Gastrocnemius medialis (tissue), 4 donors: ENCODE measurements around the gene SLC39A6. TPM values are rescaled to one million over a fixed set of nuclear protein-coding genes. Genes with fewer than 3 reads are reported as not detected.
A peak's percentile ranks its signal among the peaks of the same experiment; 100 is the strongest.

ENCODE experiments used
- ATAC-seq, 2 donors: fragments of 150-250 bp; one replicate each; pipeline ENCODE4 v1.9.1; 2016
- DNase-seq, 2 donors: peaks; one replicate each; pipeline ENCODE4 v3.0.0-alpha.2; 2019
- H3K27ac ChIP-seq, 4 donors: fragments of 200-600 bp; sonication (generic); 1 replicate in 1 of 4; 2 replicates in 3 of 4; pipeline ENCODE4 v1.5.1; 2016 to 2018; ENCODE audit warnings: mild to moderate bottlenecking in 2 of 4, moderate library complexity in 1 of 4
- H3K27me3 ChIP-seq, 3 donors: fragments of 200-600 bp; sonication (generic) in 2 of 3; 1 replicate in 1 of 3; 2 replicates in 2 of 3; pipeline versions ENCODE4 v1.5.1 to v1.6.0; 2016 to 2019; ENCODE audit warnings: mild to moderate bottlenecking in 1 of 3, moderate library complexity in 1 of 3
- H3K36me3 ChIP-seq, 2 donors: fragments of 200-600 bp; sonication (generic) in 1 of 2; one replicate each; pipeline ENCODE4 v1.5.1; 2017 to 2018
- H3K4me1 ChIP-seq, 2 donors: fragments of 200-600 bp; sonication (generic) in 1 of 2; one replicate each; pipeline ENCODE4 v1.5.1; 2016 to 2017; ENCODE audit warnings: mild to moderate bottlenecking in 2 of 2
- H3K4me3 ChIP-seq, 4 donors: fragments of 200-600 bp; sonication (generic) in 3 of 4; 1 replicate in 1 of 4; 2 replicates in 3 of 4; pipeline ENCODE4 v1.5.1; 2016 to 2019; ENCODE audit warnings: mild to moderate bottlenecking in 2 of 4
- H3K9me3 ChIP-seq, 3 donors: fragments of 200-600 bp; sonication (generic) in 2 of 3; 1 replicate in 1 of 3; 2 replicates in 2 of 3; pipeline ENCODE4 v1.5.1; 2016 to 2019
- CTCF ChIP-seq, 5 experiments: fragments of 450-650 bp in 3 of 5; fragments of 200-600 bp in 2 of 5; sonication (generic) in 2 of 5; IDR thresholded peaks in 4 of 5; conservative IDR thresholded peaks in 1 of 5; 1 replicate in 4 of 5; 2 replicates in 1 of 5; pipeline ENCODE4 v1.5.1; 2016 to 2019; ENCODE audit warnings: antibody characterized with exemption in 5 of 5, mild to moderate bottlenecking in 3 of 5, moderate library complexity in 3 of 5
- POLR2A ChIP-seq, 2 donors: fragments of 450-650 bp; IDR thresholded peaks; one replicate each; pipeline ENCODE4 v1.6.1; 2017; ENCODE audit warnings: antibody characterized with exemption in 2 of 2, mild to moderate bottlenecking in 2 of 2, moderate library complexity in 2 of 2
- in situ Hi-C, 4 donors: fragments of 200-750 bp; cut with MboI; loops; one replicate each; pipeline versions ENCODE4 v1.15.0 to v1.8.0; 2017; ENCODE audit warnings: low sequenced_read_pairs in 4 of 4
- intact Hi-C: fragments of 100-400 bp; cut with DNase I; formaldehyde crosslinking; loops from one replicate; pipeline ENCODE4 v1.15.1; 2023; ENCODE audit warnings: low total_unique reads
- total RNA-seq, 4 donors: library from RNA; depleted of rRNA; stranded (reverse); fragments of >200 nt; gene quantifications; one replicate each; pipeline versions ENCODE4 v1.1.0 to v1.2.3, GENCODE V29; 2016

The SLC39A6 gene
- total RNA-seq, 4 donors from 2014 or later, result 16.7 to 24.7 (median 18.3) TPM

DNA sequence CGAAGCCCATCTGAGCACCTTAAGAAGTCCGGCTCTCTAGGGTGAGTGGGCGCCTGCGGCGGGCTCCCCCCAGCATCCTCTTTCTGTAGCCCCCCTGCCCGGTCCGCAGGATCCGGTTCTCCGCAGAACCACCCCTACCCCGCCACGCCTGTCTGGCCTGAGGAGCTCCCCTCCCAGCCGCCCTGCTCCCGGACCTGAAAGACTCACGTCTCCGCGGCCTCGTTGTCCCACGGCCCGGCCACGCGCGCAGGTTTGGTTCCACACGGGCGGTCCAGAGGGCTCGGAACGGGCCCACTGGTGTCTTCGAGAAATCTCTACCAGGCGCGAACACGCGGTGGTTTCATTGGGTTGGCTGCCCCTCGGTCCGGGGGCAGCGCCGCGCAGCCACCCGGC is 237 bp downstream of the SLC39A6 start:
- H3K27ac ChIP-seq, result peak overlapping the region; percentile 99 to 100 (median 100)
- no peaks in the 10 kb centered on the region for H3K9me3 ChIP-seq
- no peak for DNase-seq
- H3K4me1 ChIP-seq, result peaks cover 23 to 30% of the 10 kb centered on the region in 2 donors
- peak in 1 of 2 donors; percentile 15 for TF ChIP-seq POLR2A (IDR thresholded peaks at IDR 0.05)
- no peak for TF ChIP-seq CTCF (IDR thresholded peaks at IDR 0.05 in 4 of 5, conservative IDR thresholded peaks at IDR 0.05 in 1 of 5)
- intact Hi-C loops (loop anchor here (1.0 to 5.0 kb wide), 5 partner anchors 62 to 784 kb away; partner anchors contain the start of genes FHOD3, RMP24, RPRD1A and ZNF24), in situ Hi-C loops (loop anchor here in 1 of 4 donors (5.0 kb wide), 1 partner anchor 62 kb away; the partner anchor contains the start of gene RPRD1A)
- no peaks in the 10 kb centered on the region for H3K27me3 ChIP-seq
- ATAC-seq, result peak in 1 of 2 donors; percentile 23
- H3K4me3 ChIP-seq, result peak overlapping the region; percentile 93 to 100 (median 97)
- H3K36me3 ChIP-seq, result peaks cover 0 to 9% of the 10 kb centered on the region in 2 donors

DNA sequence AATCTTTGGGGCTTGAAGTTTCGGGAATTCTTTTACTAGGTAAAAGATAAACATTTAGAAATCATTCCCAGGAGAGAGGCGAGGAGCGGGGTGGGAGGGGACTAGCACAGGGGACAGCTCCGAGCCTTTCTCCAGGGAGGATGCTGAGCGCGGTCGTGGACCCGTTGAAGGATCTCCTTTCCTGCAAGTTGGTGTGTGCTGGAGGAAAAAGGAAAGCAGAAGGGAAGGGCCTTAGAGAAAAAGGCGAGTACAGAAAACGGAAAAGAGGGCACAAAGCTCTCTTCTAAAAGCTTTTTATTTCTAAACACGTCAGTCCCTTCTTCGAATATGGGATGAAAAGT is 640 bp downstream of the SLC39A6 start:
- H3K4me1 ChIP-seq, result peaks cover 23 to 30% of the 10 kb centered on the region in 2 donors
- H3K9me3 ChIP-seq, result no peaks in the 10 kb centered on the region
- intact Hi-C loops, result loop anchor here (2.0 to 5.0 kb wide), 3 partner anchors 112 to 784 kb away; partner anchors contain the start of genes FHOD3 and ZNF24
- TF ChIP-seq POLR2A (IDR thresholded peaks at IDR 0.05), result no peak
- TF ChIP-seq CTCF (IDR thresholded peaks at IDR 0.05 in 4 of 5, conservative IDR thresholded peaks at IDR 0.05 in 1 of 5), result no peak
- in situ Hi-C loops, result loop anchor here in 1 of 4 donors (5.0 kb wide), 1 partner anchor 61 kb away; the partner anchor contains the start of gene RPRD1A
- peak overlapping the region; percentile 93 to 100 (median 97) for H3K4me3 ChIP-seq
- H3K27me3 ChIP-seq, result no peaks in the 10 kb centered on the region
- ATAC-seq (no peak), DNase-seq (no peak)
- peak overlapping the region; percentile 99 to 100 (median 100) for H3K27ac ChIP-seq
- H3K36me3 ChIP-seq, result peaks cover 0 to 13% of the 10 kb centered on the region in 2 donors

- no peak for DNase-seq
- in situ Hi-C loops (loop anchor here in 1 of 4 donors (5.0 kb wide), 1 partner anchor 61 kb away; the partner anchor contains the start of gene RPRD1A), intact Hi-C loops (loop anchor here (2.0 to 5.0 kb wide), 3 partner anchors 111 to 783 kb away; partner anchors contain the start of genes FHOD3 and ZNF24)
Measured at GRCh38 chr18:36127836-36128529, 1.2 kb downstream of the SLC39A6 start.

GRCh38 chr18:36126668-36127067 is 2.5 kb downstream of the SLC39A6 start:
- intact Hi-C loops (loop anchor here (5.0 kb wide), 1 partner anchor 171 kb away; the partner anchor contains the start of gene FHOD3), in situ Hi-C loops (loop anchor here in 1 of 4 donors (5.0 kb wide), 1 partner anchor 59 kb away; the partner anchor contains the start of gene RPRD1A)
- Histone ChIP-seq H3K27me3 (no peaks in the 10 kb centered on the region), H3K4me1 (peaks cover 20% of the 10 kb centered on the region in 2 donors), H3K27ac (no peak overlapping the region), H3K4me3 (no peak overlapping the region), H3K9me3 (no peaks in the 10 kb centered on the region), H3K36me3 (peaks cover 0 to 27% of the 10 kb centered on the region in 2 donors)
- no peak for TF ChIP-seq POLR2A (IDR thresholded peaks at IDR 0.05)
- TF ChIP-seq CTCF (IDR thresholded peaks at IDR 0.05 in 4 of 5, conservative IDR thresholded peaks at IDR 0.05 in 1 of 5), result no peak
- no peak for ATAC-seq
- DNase-seq, result no peak

More at GRCh38 chr18:36127836-36128529, 1.2 kb downstream of the SLC39A6 start:
- Histone ChIP-seq H3K27ac (peak overlapping the region in 2 of 4 donors; percentile 99 to 100), H3K36me3 (peaks cover 0 to 16% of the 10 kb centered on the region in 2 donors), H3K4me1 (peaks cover 23 to 30% of the 10 kb centered on the region in 2 donors), H3K27me3 (no peaks in the 10 kb centered on the region), H3K4me3 (peak overlapping the region; percentile 93 to 100 (median 97)), H3K9me3 (no peaks in the 10 kb centered on the region)
- TF ChIP-seq CTCF (IDR thresholded peaks at IDR 0.05 in 4 of 5, conservative IDR thresholded peaks at IDR 0.05 in 1 of 5), result no peak
- no peak for TF ChIP-seq POLR2A (IDR thresholded peaks at IDR 0.05)
- no peak for ATAC-seq
